ENCODE data around the gene RNASE12.
"Not testable (repeated sequence)": the region's sequence is repeated elsewhere in the genome, so short reads cannot be mapped to it uniquely, and the experiment has no call there.

RNASE12 gene

DNA sequence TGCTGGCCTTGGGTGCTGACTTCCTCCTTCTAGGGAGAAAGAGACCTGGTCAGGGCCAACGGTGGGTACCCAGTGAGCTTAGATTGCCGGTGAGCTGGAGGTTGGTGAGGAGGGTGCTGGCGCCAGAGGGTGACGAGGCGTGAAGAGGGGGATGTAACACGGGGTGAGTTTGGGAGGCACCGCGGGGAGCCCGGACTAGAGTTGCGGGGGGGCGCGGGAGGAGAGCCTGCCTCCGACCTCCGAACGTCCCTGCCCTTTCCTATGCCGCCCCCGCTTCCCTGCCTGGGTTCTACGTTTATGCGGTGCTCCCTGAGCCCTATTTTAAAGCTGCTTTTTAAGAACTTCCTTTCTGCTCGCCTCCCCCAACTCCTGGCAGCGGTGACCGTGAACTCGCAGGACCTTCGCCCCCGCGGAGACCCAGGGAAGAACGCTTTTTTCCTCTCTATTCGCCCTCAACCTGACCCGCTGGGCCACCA, 31.7 kb upstream of the RNASE12 start:
- CTCF ChIA-PET = interaction anchor here (0.6 to 0.7 kb wide), 2 partner anchors 168 to 214 kb away, joined by 4 to 5 read pairs; partner anchors contain the start of gene APEX1
- H3K27ac ChIP-seq = no peak overlapping the region
- no peak for DNase-seq (ENCODE audit: low spot score)
- TF ChIP-seq CTCF (conservative IDR thresholded peaks at IDR 0.05; ENCODE audit: low read depth) = no peak
- POLR2A ChIA-PET (ENCODE audit: low non-redundant PET) = no interaction called here

DNA sequence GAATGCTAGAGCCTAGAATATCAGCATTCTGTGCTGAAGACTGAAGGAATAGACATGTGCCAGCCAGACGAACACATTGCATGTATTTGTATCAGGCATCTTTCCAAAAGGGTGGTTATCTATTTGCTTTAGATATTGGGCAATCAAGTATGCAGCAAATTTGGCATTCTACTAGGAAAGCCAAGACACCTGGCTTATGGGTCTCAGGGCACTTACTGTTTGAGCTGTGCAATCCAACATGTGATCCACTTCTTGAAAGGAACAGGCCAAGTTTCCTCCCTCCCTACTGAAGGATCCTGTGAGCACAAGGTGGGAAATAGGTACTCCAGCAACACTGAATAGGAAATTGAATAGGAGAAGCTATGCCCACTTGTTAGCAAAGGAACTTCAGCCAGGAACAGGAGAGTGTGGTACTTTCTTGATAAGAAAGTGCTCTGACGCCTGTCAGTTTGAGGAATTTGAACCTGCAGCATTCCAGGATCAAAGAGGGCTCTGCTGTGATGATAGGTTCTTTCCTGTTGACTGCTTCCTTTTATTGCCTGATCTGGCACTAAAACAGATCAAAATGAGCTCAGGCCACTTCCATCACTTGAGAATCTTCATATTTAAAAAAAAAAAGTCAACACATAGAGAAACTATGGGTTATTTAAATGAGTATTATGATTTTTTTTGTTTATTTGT, 29.8 kb upstream of the RNASE12 start:
- ChIA-PET CTCF (interaction anchor here (0.7 to 1.1 kb wide), 3 partner anchors 60 to 328 kb away, joined by 3 to 5 read pairs (median 3); no protein-coding TSS in a partner anchor), POLR2A (ENCODE audit: low non-redundant PET) (interaction anchor here (0.7 kb wide), 1 partner anchor 72 kb away, joined by 3 read pairs; no protein-coding TSS in a partner anchor)
- no peak for DNase-seq (ENCODE audit: low spot score)

GRCh38 chr14:20619688-20620087, 28.5 kb upstream of the RNASE12 start:
- DNase-seq (ENCODE audit: low spot score); CTCF ChIA-PET; H3K27ac ChIP-seq: not testable (repeated sequence)
- POLR2A ChIA-PET (ENCODE audit: low non-redundant PET) = interaction anchor here (0.6 kb wide), 1 partner anchor 422 kb away, joined by 3 read pairs; no protein-coding TSS in a partner anchor

More for the DNA sequence above, 29.8 kb upstream of the RNASE12 start:
- no peak overlapping the region for H3K27ac ChIP-seq
- TF ChIP-seq CTCF (conservative IDR thresholded peaks at IDR 0.05; ENCODE audit: low read depth) = no peak

- no peak for DNase-seq (ENCODE audit: low spot score)
These were observed 27.1 kb upstream of the RNASE12 start for GRCh38 chr14:20618271-20618749.

DNA sequence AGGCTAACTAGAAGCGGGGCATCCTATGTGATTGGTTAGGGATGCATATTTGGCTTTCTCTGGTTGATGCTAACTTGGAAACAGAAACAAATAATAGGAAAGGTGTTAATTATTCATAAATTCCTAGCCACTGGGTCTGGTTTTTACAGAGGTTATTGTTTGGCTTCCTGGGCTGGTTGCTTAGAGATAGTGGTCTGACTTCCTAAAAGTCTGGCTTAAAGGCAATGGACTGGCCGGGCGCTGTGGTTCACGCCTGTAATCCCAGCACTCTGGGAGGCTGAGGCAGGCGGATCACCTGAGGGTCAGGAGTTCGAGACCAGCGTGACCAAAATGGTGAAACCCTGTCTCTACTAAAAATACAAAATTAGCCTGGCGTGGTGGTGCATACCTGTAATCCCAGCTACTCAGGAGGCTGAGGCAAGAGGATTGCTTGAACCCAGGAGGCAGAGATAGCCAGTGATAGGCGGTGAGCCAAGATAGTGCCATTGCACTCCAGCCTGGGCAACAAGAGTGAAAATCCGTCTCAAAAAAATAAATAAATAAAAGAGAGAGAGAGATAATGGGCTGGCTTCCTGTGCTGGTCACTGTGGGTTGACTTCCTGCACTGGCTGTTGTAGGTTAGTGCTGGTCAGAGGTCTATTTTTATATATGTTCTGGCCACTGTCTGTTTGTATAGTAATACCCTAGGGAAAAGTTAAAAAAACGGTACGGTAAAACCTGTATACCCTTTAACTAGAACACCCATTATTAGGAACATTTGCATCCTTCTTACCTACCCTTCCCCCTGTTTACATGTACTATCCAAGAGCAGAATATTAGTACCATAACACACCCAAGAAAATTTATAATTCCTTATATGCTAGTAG, 26.2 kb upstream of the RNASE12 start:
- POLR2A ChIA-PET (ENCODE audit: low non-redundant PET) = no interaction called here
- DNase-seq (ENCODE audit: low spot score) = no peak
- H3K27ac ChIP-seq = no peak overlapping the region
- no peak for TF ChIP-seq CTCF (conservative IDR thresholded peaks at IDR 0.05; ENCODE audit: low read depth)
- CTCF ChIA-PET = no interaction called here

More at GRCh38 chr14:20618271-20618749, 27.1 kb upstream of the RNASE12 start:
- ChIA-PET POLR2A (ENCODE audit: low non-redundant PET) (no interaction called here), CTCF (no interaction called here)
- no peak overlapping the region for H3K27ac ChIP-seq
- TF ChIP-seq CTCF (conservative IDR thresholded peaks at IDR 0.05; ENCODE audit: low read depth) = no peak

DNA sequence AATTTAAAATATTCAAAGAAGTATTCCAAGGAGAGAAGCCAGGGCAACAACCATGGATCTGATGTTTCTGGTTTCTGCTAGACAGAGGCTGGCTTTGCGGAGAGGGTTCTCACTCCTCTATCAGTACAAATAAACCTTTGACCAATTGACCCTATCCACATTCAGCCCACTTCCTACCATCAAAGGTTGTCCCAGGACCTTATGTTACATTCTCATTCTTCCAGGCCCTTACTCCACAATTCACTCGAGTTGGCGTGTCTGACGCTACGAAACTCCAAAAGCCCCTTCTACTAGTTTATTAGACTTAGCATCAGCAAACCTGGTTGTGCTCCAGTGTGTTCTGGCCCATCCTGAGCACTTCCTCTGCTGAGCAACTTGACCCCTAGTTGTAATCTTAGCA, 24.8 kb upstream of the RNASE12 start:
- POLR2A ChIA-PET (ENCODE audit: low non-redundant PET) = no interaction called here
- H3K27ac ChIP-seq = no peak overlapping the region
- CTCF ChIA-PET = no interaction called here
- DNase-seq (ENCODE audit: low spot score) = no peak
- no peak for TF ChIP-seq CTCF (conservative IDR thresholded peaks at IDR 0.05; ENCODE audit: low read depth)
